ENCODE results near the gene RHOG. TPM values are rescaled to one million over a fixed set of nuclear protein-coding genes. Genes with fewer than 3 reads are reported as not detected.

RHOG gene
- total RNA-seq, 1 donor from 2014 or later = 46.8 TPM

DNA sequence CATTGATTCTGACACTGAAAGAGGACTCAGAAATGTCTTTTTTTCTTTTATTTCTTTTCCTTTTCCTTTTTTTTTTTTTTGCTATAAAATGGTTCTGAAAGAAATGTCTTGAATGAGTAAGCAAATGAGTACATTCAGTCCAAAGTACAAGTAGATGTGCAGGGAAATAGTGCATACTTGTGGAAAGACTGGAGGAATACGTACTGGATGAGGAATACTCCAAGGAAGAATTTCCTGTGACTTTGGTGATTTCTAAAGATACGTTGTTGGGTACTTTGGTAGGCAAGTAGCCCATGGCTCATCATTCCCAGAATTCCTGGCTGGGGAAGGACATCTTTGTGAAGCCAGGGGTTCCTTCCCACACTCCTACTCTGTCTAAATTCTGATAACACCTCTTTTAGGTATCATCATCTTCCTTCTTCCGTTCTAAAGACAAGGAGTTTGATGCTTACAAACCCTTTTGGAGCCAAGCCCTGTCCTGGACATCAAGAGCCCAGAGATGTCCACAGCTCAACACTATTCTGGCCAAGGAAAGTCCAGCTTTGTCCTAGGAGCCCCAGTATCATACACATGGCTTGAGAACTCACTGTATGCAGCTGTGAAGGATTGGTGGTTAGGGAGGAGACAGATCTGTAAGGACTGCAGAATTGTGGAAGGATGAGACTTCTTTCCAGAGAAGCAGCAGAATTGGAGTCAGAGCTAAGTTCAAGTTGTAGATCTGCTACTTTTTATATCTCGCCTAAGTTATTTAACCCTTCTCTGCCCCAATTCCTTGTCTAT is 38.6 kb downstream of the RHOG start:
- H3K4me3 Mint-ChIP-seq (ENCODE audit: unreplicated experiment) = no peak overlapping the region
- no peaks in the 10 kb centered on the region for H3K27me3 Mint-ChIP-seq (ENCODE audit: unreplicated experiment)
- H3K27ac Mint-ChIP-seq (ENCODE audit: unreplicated experiment) = no peak overlapping the region
- TF ChIP-seq, protein P1, sequence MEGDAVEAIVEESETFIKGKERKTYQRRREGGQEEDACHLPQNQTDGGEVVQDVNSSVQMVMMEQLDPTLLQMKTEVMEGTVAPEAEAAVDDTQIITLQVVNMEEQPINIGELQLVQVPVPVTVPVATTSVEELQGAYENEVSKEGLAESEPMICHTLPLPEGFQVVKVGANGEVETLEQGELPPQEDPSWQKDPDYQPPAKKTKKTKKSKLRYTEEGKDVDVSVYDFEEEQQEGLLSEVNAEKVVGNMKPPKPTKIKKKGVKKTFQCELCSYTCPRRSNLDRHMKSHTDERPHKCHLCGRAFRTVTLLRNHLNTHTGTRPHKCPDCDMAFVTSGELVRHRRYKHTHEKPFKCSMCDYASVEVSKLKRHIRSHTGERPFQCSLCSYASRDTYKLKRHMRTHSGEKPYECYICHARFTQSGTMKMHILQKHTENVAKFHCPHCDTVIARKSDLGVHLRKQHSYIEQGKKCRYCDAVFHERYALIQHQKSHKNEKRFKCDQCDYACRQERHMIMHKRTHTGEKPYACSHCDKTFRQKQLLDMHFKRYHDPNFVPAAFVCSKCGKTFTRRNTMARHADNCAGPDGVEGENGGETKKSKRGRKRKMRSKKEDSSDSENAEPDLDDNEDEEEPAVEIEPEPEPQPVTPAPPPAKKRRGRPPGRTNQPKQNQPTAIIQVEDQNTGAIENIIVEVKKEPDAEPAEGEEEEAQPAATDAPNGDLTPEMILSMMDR (IDR thresholded peaks at IDR 0.05) = no peak
- no peaks in the 10 kb centered on the region for H3K36me3 Mint-ChIP-seq (ENCODE audit: unreplicated experiment)
- peaks cover 10% of the 10 kb centered on the region for H3K4me1 Mint-ChIP-seq (ENCODE audit: unreplicated experiment)
- DNase-seq (ENCODE audit: extremely low spot score, unreplicated experiment) = no peak
- H3K9me3 Mint-ChIP-seq (ENCODE audit: unreplicated experiment) = no peaks in the 10 kb centered on the region

DNA sequence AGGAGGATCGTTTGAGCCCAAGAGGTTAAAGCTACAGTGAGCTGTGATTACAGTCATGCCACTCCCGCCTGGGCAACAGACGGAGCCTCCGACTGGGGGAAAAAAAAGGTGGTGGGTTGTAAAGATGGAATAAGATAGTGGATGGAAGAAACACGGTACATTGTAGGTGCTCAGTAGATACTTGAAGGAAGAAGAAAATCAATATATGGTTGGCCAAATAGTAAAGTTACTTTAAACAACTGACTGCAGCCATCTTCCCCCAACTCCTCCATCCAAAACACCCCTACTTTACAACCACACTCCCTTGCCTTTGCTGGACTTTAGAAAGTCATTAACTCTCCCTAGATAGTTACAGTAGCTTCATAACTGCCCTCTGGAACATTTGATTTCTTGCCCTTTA is 40.9 kb downstream of the RHOG start:
- Mint-ChIP-seq H3K4me1 (ENCODE audit: unreplicated experiment) (peaks cover 30% of the 10 kb centered on the region), H3K4me3 (ENCODE audit: unreplicated experiment) (no peak overlapping the region), H3K27ac (ENCODE audit: unreplicated experiment) (no peak overlapping the region), H3K27me3 (ENCODE audit: unreplicated experiment) (no peaks in the 10 kb centered on the region), H3K36me3 (ENCODE audit: unreplicated experiment) (no peaks in the 10 kb centered on the region), H3K9me3 (ENCODE audit: unreplicated experiment) (no peaks in the 10 kb centered on the region)
- DNase-seq (ENCODE audit: extremely low spot score, unreplicated experiment) = no peak
- TF ChIP-seq, protein P1 (IDR thresholded peaks at IDR 0.05) = no peak

DNA sequence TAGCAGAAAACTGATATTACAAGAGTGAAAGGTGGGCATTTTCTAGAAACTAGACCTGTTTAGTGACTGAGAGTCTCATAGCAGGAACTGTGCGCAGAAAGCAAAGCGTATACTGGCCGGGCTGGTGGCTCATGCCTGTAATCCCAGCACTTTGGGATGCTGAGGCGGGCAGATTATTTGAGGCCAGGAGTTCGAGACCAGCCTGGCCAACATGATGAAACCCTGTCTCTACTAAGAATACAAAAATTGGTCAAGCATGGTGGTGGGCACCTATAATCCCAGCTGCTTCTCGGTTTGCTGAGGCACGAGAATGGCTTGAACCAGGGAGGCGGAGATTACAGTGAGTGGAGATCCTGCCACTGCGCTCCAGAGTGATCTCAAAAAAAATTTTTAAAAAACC is 41.6 kb downstream of the RHOG start:
- H3K27me3 Mint-ChIP-seq (ENCODE audit: unreplicated experiment) = no peaks in the 10 kb centered on the region
- peak overlapping the region; percentile 98 for H3K27ac Mint-ChIP-seq (ENCODE audit: unreplicated experiment)
- H3K4me3 Mint-ChIP-seq (ENCODE audit: unreplicated experiment) = no peak overlapping the region
- H3K36me3 Mint-ChIP-seq (ENCODE audit: unreplicated experiment) = no peaks in the 10 kb centered on the region
- peaks cover 30% of the 10 kb centered on the region for H3K4me1 Mint-ChIP-seq (ENCODE audit: unreplicated experiment)
- no peaks in the 10 kb centered on the region for H3K9me3 Mint-ChIP-seq (ENCODE audit: unreplicated experiment)
- TF ChIP-seq, protein P1 (IDR thresholded peaks at IDR 0.05) = no peak
- no peak for DNase-seq (ENCODE audit: extremely low spot score, unreplicated experiment)

DNA sequence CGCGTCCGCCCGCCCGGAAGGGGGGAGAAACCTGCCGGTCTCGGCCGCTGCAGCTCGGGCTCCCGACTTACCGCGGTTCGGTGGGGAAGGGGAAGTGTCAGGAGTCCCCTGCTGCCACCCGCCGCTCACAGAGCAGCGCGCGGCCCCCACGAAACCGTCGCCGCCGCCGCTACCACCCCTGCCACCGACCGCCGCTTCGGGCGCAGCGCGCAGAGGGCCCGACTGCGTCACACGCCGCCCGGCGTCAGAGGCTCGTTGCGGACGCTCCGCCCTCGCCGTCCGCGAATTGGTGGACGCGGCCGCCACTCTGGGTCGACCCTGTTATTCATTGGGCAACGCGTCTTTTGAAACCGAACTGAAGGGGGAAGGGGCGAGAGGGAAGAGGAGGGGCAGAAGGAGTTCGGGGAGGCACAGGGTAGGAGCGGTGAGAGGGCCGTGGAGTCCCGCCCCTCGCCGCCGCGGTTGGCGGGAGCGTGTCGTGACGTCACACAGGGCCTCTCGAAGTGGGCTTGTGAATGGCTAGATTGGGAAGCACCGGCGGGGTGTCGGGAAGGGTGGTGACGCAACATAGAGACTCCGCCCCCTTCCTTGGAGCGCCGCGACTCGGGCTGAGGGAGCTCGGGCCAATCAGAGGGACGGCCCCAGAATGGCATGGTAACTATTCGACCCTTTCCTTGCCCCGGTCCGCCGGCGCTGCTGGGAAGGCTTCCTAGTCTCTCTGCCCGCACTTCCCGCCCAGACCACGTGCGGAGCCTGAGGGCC is 43.2 kb downstream of the RHOG start, which contains the start of gene NUP98:
NUP98 (minus strand) TSS at position 226 of the 762 bp plus-strand sequence. CDS start 15,437 bp downstream, outside the sequence.
- peaks cover 28% of the 10 kb centered on the region for H3K4me1 Mint-ChIP-seq (ENCODE audit: unreplicated experiment)
- H3K27me3 Mint-ChIP-seq (ENCODE audit: unreplicated experiment) = no peaks in the 10 kb centered on the region
- peak within 1 kb of the TSS; percentile 98 for H3K27ac Mint-ChIP-seq (ENCODE audit: unreplicated experiment)
- H3K36me3 Mint-ChIP-seq (ENCODE audit: unreplicated experiment) = peaks cover 5% of the 10 kb centered on the region
- H3K4me3 Mint-ChIP-seq (ENCODE audit: unreplicated experiment) = peak within 1 kb of the TSS; percentile 90
- no peaks in the 10 kb centered on the region for H3K9me3 Mint-ChIP-seq (ENCODE audit: unreplicated experiment)
- TF ChIP-seq, protein P1 (IDR thresholded peaks at IDR 0.05) = no peak
- DNase-seq (ENCODE audit: extremely low spot score, unreplicated experiment) = peak; percentile 100

DNA sequence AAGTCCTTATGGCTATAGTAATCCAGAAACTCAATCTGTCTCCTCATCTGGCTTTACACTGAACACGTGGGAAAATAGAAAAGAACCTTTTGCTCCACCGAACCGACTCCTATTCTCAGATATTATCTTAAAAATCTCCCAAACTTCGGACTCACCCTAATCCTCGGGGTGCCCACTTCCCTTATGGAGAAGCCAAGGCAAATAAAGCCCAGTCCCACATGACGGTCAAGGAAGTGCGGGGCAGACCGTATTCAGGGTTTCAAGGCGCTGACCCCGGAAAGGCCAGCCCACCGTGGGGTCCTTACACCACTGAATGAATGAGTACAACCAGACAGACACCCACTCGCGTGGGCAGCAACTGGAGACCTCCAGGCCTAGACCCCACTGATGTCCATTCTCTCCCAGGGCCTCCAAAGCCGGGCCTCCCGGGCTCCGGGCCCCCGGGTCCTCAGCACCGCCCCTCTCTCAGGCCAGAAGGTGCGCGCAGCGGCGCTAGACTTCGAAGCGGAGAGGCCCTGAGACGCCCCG is 43.9 kb downstream of the RHOG start:
- DNase-seq (ENCODE audit: extremely low spot score, unreplicated experiment) = no peak
- H3K4me1 Mint-ChIP-seq (ENCODE audit: unreplicated experiment) = peaks cover 25% of the 10 kb centered on the region
- H3K27me3 Mint-ChIP-seq (ENCODE audit: unreplicated experiment) = no peaks in the 10 kb centered on the region
- H3K4me3 Mint-ChIP-seq (ENCODE audit: unreplicated experiment) = peak overlapping the region; percentile 90
- no peaks in the 10 kb centered on the region for H3K9me3 Mint-ChIP-seq (ENCODE audit: unreplicated experiment)
- H3K36me3 Mint-ChIP-seq (ENCODE audit: unreplicated experiment) = peaks cover 7% of the 10 kb centered on the region
- peak overlapping the region; percentile 98 for H3K27ac Mint-ChIP-seq (ENCODE audit: unreplicated experiment)
- TF ChIP-seq, protein P1 (IDR thresholded peaks at IDR 0.05) = no peak

Measured in osteocyte (in vitro differentiated cells).